ENCODE results near the gene ZNF691.
"Not testable (repeated sequence)": the region's sequence is repeated elsewhere in the genome, so short reads cannot be mapped to it uniquely, and the experiment has no call there.

ZNF691 gene

GRCh38 chr1:42832641-42833240, 13.7 kb upstream of the ZNF691 start:
- no peak for DNase-seq (ENCODE audit: low spot score)

- DNase-seq (ENCODE audit: low spot score), result no peak
Observed at GRCh38 chr1:42833981-42834380, 12.4 kb upstream of the ZNF691 start.

GRCh38 chr1:42834803-42835202, 11.6 kb upstream of the ZNF691 start:
- DNase-seq (ENCODE audit: low spot score), result no peak

GRCh38 chr1:42835422-42835821, 11.0 kb upstream of the ZNF691 start:
- DNase-seq (ENCODE audit: low spot score), result no peak

GRCh38 chr1:42837709-42838108, 8.7 kb upstream of the ZNF691 start:
- DNase-seq (ENCODE audit: low spot score), result no peak

GRCh38 chr1:42838482-42839190, 7.8 kb upstream of the ZNF691 start:
- DNase-seq (ENCODE audit: low spot score), result no peak

GRCh38 chr1:42841010-42841409, 5.4 kb upstream of the ZNF691 start:
- no peak for DNase-seq (ENCODE audit: low spot score)

- no peak for DNase-seq (ENCODE audit: low spot score)
Observed at GRCh38 chr1:42841440-42842147, 4.8 kb upstream of the ZNF691 start.

- no peak for DNase-seq (ENCODE audit: low spot score)
Observed at GRCh38 chr1:42844592-42845140, 1.7 kb upstream of the ZNF691 start.

- DNase-seq (ENCODE audit: low spot score), result no peak
Observed at GRCh38 chr1:42845193-42845592, 1.2 kb upstream of the ZNF691 start.

GRCh38 chr1:42845866-42846256, 552 bp upstream of the ZNF691 start:
- DNase-seq (ENCODE audit: low spot score), result no peak

GRCh38 chr1:42847111-42847595, 740 bp downstream of the ZNF691 start:
- no peak for DNase-seq (ENCODE audit: low spot score)

- no peak for DNase-seq (ENCODE audit: low spot score)
Observed at GRCh38 chr1:42847721-42848460, 1.5 kb downstream of the ZNF691 start.

GRCh38 chr1:42848823-42849537, 2.6 kb downstream of the ZNF691 start:
- no peak for DNase-seq (ENCODE audit: low spot score)

GRCh38 chr1:42849944-42850343, 3.5 kb downstream of the ZNF691 start:
- no peak for DNase-seq (ENCODE audit: low spot score)

GRCh38 chr1:42851420-42851819, 5.0 kb downstream of the ZNF691 start:
- DNase-seq (ENCODE audit: low spot score), result no peak

GRCh38 chr1:42851960-42852607, 5.7 kb downstream of the ZNF691 start:
- no peak for DNase-seq (ENCODE audit: low spot score)

GRCh38 chr1:42852608-42852980, 6.2 kb downstream of the ZNF691 start:
- no peak for DNase-seq (ENCODE audit: low spot score)

GRCh38 chr1:42853116-42853884, 6.9 kb downstream of the ZNF691 start:
- no peak for DNase-seq (ENCODE audit: low spot score)

- DNase-seq (ENCODE audit: low spot score), result not testable (repeated sequence)
Observed at GRCh38 chr1:42856554-42856953, 10.1 kb downstream of the ZNF691 start.

Measured in HuH-7.5 (cell line).